ENCODE results near the gene THSD7B. TPM values are rescaled to one million over a fixed set of nuclear protein-coding genes. Genes with fewer than 3 reads are reported as not detected.
A peak's percentile ranks its signal among the peaks of the same experiment; 100 is the strongest.

The THSD7B gene
- total RNA-seq, 1 donor from 2014 or later: 1.2 TPM

DNA sequence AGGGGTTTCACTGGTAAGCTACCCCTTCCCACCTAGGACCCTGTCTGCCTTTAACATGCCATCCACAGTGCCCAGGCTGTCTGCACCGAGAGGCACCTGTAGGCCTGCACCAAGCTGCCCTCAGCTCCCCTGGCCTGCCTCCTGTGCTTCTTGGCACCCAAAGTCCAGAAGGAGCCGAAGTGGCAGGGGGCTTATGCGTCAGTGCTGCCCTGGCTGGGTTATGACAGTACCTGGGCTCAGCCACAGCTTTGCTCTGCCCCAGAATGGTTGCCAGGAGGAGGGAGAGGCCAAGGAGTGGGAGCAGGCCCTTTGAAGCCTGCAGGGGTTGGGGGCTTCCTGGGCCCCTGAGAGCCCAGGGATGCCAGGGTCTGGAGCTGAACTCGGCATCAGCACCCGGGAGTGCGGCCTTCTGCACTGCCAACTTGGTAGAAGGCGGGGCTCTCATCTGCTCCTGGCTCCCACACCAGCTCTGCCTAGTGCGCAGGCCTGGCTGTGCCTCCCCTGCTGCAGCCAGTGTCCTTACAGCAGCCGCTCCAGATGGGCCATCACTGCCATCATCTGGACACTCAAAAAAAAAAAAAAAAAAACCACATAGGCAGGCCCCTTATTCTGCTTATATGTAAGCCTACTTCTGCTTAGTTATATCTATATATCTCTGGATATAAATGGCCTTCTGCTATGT is 155.4 kb downstream of the THSD7B start:
- peaks cover 3% of the 10 kb centered on the region for H3K4me1 Mint-ChIP-seq
- peak overlapping the region; percentile 57 for H2AFZ ChIP-seq (replicated peaks)
- no peak overlapping the region for H3K4me2 ChIP-seq
- no peak overlapping the region for H3K27ac Mint-ChIP-seq
- H3K36me3 ChIP-seq: no peaks in the 10 kb centered on the region
- no peaks in the 10 kb centered on the region for H3F3A ChIP-seq (ENCODE audit: low read depth)
- peak; percentile 67 for DNase-seq (ENCODE audit: low spot score)
- no peaks in the 10 kb centered on the region for H3K4me1 ChIP-seq
- H3K27me3 ChIP-seq: no peaks in the 10 kb centered on the region
- H3K9me3 Mint-ChIP-seq: peaks cover 2% of the 10 kb centered on the region
- no peak overlapping the region for H3K4me3 ChIP-seq
- TF ChIP-seq, protein P1, sequence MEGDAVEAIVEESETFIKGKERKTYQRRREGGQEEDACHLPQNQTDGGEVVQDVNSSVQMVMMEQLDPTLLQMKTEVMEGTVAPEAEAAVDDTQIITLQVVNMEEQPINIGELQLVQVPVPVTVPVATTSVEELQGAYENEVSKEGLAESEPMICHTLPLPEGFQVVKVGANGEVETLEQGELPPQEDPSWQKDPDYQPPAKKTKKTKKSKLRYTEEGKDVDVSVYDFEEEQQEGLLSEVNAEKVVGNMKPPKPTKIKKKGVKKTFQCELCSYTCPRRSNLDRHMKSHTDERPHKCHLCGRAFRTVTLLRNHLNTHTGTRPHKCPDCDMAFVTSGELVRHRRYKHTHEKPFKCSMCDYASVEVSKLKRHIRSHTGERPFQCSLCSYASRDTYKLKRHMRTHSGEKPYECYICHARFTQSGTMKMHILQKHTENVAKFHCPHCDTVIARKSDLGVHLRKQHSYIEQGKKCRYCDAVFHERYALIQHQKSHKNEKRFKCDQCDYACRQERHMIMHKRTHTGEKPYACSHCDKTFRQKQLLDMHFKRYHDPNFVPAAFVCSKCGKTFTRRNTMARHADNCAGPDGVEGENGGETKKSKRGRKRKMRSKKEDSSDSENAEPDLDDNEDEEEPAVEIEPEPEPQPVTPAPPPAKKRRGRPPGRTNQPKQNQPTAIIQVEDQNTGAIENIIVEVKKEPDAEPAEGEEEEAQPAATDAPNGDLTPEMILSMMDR (IDR thresholded peaks at IDR 0.05): peak; percentile 36
- TF ChIP-seq EZH2 (IDR thresholded peaks at IDR 0.05): no peak
- no peaks in the 10 kb centered on the region for H4K20me1 ChIP-seq (ENCODE audit: low read depth)
- H3K36me3 Mint-ChIP-seq: no peaks in the 10 kb centered on the region
- H3K79me2 ChIP-seq (ENCODE audit: low read depth): no peaks in the 10 kb centered on the region
- H3K27ac ChIP-seq: no peak overlapping the region
- H3K4me3 Mint-ChIP-seq: no peak overlapping the region
- no peaks in the 10 kb centered on the region for H3K9me3 ChIP-seq (ENCODE audit: low read depth)
- no peak overlapping the region for H3K9ac ChIP-seq
- H3K27me3 Mint-ChIP-seq (ENCODE audit: insufficient read depth, low read depth): no peaks in the 10 kb centered on the region

DNA sequence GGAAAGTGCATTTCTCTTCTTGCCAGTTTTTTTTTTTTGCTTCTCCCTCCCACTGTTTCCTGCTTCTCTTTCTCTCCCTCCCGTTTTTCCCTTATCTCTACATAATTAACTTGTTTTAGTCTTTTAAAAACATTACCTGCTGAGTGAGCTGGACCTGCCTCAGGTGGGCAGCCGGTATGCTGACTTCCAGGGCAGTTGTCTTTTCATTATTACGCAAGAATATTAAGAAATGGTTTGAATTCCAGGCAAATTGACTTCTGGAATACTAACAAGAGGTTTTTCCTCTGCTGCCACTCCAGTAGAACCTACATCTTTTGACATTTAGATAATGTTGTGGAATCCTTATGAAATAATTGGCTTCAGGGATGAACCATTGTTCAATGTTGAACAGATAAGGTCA is 161.8 kb downstream of the THSD7B start:
- H3F3A ChIP-seq (ENCODE audit: low read depth): no peaks in the 10 kb centered on the region
- no peaks in the 10 kb centered on the region for H3K27me3 ChIP-seq
- H3K27ac Mint-ChIP-seq: no peak overlapping the region
- TF ChIP-seq, protein P1 (IDR thresholded peaks at IDR 0.05): no peak
- H3K9ac ChIP-seq: no peak overlapping the region
- H3K27me3 Mint-ChIP-seq (ENCODE audit: insufficient read depth, low read depth): no peaks in the 10 kb centered on the region
- no peaks in the 10 kb centered on the region for H3K36me3 ChIP-seq
- H3K9me3 Mint-ChIP-seq: peaks cover 2% of the 10 kb centered on the region
- H3K9me3 ChIP-seq (ENCODE audit: low read depth): no peaks in the 10 kb centered on the region
- H3K4me1 ChIP-seq: no peaks in the 10 kb centered on the region
- H4K20me1 ChIP-seq (ENCODE audit: low read depth): no peaks in the 10 kb centered on the region
- H3K36me3 Mint-ChIP-seq: no peaks in the 10 kb centered on the region
- H3K27ac ChIP-seq: no peak overlapping the region
- H3K4me2 ChIP-seq: no peak overlapping the region
- no peaks in the 10 kb centered on the region for H3K79me2 ChIP-seq (ENCODE audit: low read depth)
- H3K4me3 Mint-ChIP-seq: no peak overlapping the region
- no peak overlapping the region for H3K4me3 ChIP-seq
- no peaks in the 10 kb centered on the region for H3K4me1 Mint-ChIP-seq
- DNase-seq (ENCODE audit: low spot score): no peak
- H2AFZ ChIP-seq (replicated peaks): no peak overlapping the region

DNA sequence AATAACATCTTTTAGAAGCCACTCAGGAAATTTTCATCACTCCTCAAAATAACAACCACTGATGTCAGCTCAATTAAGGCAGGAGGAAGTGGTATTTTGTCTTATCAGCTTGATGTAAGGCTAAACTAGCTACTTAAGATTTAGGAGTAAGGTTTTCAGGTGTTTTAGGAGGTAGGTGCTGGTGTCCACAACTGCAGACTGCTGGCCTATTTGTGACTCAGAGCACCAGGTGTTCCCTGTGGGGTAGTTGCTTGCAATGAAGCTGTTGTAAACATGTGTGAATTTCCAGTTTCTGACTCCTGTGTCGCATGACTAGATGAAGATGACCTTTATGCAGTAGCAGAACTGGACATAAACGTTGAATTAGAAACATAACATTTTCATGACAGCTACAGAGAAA is 164.2 kb downstream of the THSD7B start:
- Mint-ChIP-seq H3K27me3 (ENCODE audit: insufficient read depth, low read depth) (no peaks in the 10 kb centered on the region), H3K36me3 (no peaks in the 10 kb centered on the region), H3K4me3 (no peak overlapping the region), H3K27ac (no peak overlapping the region), H3K4me1 (no peaks in the 10 kb centered on the region), H3K9me3 (peaks cover 2% of the 10 kb centered on the region)
- Histone ChIP-seq H3K27me3 (no peaks in the 10 kb centered on the region), H3F3A (ENCODE audit: low read depth) (no peaks in the 10 kb centered on the region), H3K27ac (no peak overlapping the region), H2AFZ (replicated peaks) (no peak overlapping the region), H3K79me2 (ENCODE audit: low read depth) (no peaks in the 10 kb centered on the region), H3K36me3 (no peaks in the 10 kb centered on the region), H4K20me1 (ENCODE audit: low read depth) (no peaks in the 10 kb centered on the region), H3K4me3 (no peak overlapping the region), H3K4me1 (no peaks in the 10 kb centered on the region), H3K9ac (no peak overlapping the region), H3K4me2 (no peak overlapping the region), H3K9me3 (ENCODE audit: low read depth) (no peaks in the 10 kb centered on the region)
- TF ChIP-seq EZH2phosphoT487 (IDR thresholded peaks at IDR 0.05): no peak
- no peak for TF ChIP-seq EZH2 (IDR thresholded peaks at IDR 0.05)
- TF ChIP-seq, protein P1 (IDR thresholded peaks at IDR 0.05): no peak
- DNase-seq (ENCODE audit: low spot score): no peak

Measured in neural progenitor cell (in vitro differentiated cells).